SIG-M5 (cell line): ENCODE data around the gene DCBLD2.

Experiments
- DNase-seq: peaks from one replicate; lab custom pipeline; 2025; lab: John Stamatoyannopoulos, UW

DCBLD2 gene

GRCh38 chr3:98901392-98902350, at the start of gene DCBLD2:
TSS of gene DCBLD2 (minus strand) at chr3:98901695. CDS start at chr3:98901326, 369 bp downstream.
- peak; percentile 93 for DNase-seq

- no peak for DNase-seq
Measured at GRCh38 chr3:98945666-98946065, 44.2 kb upstream of the DCBLD2 start.

- DNase-seq = no peak
Measured at GRCh38 chr3:98945101-98945524, 43.6 kb upstream of the DCBLD2 start.

- DNase-seq = no peak
Measured at GRCh38 chr3:98930413-98930812, 28.9 kb upstream of the DCBLD2 start.

- no peak for DNase-seq
Measured at GRCh38 chr3:98921957-98922356, 20.5 kb upstream of the DCBLD2 start.

GRCh38 chr3:98920166-98920565, 18.7 kb upstream of the DCBLD2 start:
- no peak for DNase-seq

GRCh38 chr3:98918586-98918985, 17.1 kb upstream of the DCBLD2 start:
- no peak for DNase-seq

- no peak for DNase-seq
Measured at GRCh38 chr3:98917608-98918007, 16.1 kb upstream of the DCBLD2 start.

- DNase-seq = no peak
Measured at GRCh38 chr3:98914210-98915080, 12.9 kb upstream of the DCBLD2 start.

- DNase-seq = no peak
Measured at GRCh38 chr3:98912448-98912847, 11.0 kb upstream of the DCBLD2 start.

- no peak for DNase-seq
Measured at GRCh38 chr3:98906230-98906629, 4.7 kb upstream of the DCBLD2 start.

GRCh38 chr3:98903705-98904481, 2.4 kb upstream of the DCBLD2 start:
- DNase-seq = no peak

- DNase-seq = no peak
Measured at GRCh38 chr3:98903099-98903498, 1.6 kb upstream of the DCBLD2 start.

- no peak for DNase-seq
Measured at GRCh38 chr3:98902351-98902740, 851 bp upstream of the DCBLD2 start.

GRCh38 chr3:98901119-98901391, 440 bp downstream of the DCBLD2 start:
- no peak for DNase-seq

GRCh38 chr3:98900265-98901118, 1.0 kb downstream of the DCBLD2 start:
- no peak for DNase-seq

- DNase-seq = no peak
Measured at GRCh38 chr3:98897701-98898100, 3.8 kb downstream of the DCBLD2 start.

GRCh38 chr3:98894791-98895576, 6.5 kb downstream of the DCBLD2 start:
- DNase-seq = no peak

GRCh38 chr3:98893740-98894139, 7.8 kb downstream of the DCBLD2 start:
- DNase-seq = no peak

- no peak for DNase-seq
Measured at GRCh38 chr3:98892263-98892662, 9.2 kb downstream of the DCBLD2 start.
